Measurements from ENCODE around the gene SPATA19.

DNA sequence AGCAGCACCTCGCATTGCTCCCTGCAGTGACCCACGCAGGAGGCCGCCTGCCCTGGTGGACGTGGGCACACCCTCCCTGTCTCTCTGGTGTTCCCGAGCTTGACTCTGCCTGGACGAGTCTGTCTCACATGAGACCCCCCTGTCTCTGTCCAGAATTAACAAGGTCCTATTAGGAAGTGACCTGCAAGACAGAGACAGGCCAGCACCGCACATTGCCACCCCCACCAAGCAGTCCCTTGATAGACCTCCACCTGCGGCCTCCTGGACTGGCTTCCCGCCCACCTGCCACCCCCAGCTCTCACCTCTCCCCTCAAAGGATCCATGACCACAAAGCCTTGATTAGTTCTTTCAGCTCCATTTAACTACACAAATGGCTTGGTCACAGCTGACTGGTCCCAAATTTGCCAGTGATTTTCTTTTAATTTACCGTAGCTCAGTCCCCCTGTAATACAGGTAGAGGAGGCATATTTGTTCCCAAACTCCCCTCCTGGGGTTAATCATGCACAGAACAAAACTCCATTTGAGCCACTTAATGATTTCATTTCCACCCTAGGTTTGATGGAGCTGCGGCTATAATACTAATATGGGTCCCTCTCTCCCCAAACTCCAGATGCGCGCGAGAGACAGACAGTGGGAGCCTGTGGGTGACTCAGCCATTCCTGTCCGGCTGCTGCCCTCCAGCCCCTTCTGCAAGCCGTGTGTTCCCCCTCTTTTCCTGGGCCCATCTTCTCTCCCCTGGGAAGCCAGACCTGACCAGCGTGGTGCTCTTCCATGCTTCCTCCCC, 11.2 kb downstream of the SPATA19 start:
- TF ChIP-seq CTCF (conservative IDR thresholded peaks at IDR 0.05) (no peak), EZH2 (IDR thresholded peaks at IDR 0.05; ENCODE audit: low read depth) (no peak)
